ENCODE results near the gene REN. TPM values are rescaled to one million over a fixed set of nuclear protein-coding genes. Genes with fewer than 3 reads are reported as not detected.

Gene REN
- total and polyA plus RNA-seq, 2 of the 13 experiments (the other 11 are each of a cell fraction or from before 2014, with no cell fraction given) = not detected

DNA sequence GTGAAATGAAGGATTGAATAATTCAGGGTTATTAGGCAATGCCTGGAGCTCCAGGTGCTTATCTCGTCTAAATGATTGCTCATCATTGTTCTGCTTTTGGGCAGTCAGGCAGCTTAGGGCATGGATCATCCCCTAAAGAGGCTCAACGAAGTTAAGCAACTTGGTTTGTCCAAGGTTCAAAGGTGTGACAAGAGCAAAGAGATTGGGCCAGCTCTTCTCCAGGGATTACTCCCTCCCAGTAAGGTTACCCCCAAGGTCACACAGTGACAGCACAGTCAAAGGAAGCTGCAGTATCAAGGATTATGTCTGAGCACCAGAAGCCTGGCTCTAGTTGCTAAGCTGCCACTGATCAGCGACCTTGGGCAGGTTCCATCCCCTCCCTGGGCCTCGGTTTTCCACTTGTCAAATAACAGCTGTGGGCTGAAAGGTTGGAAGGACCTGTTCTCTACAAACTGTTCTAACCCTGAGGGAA is 21.1 kb downstream of the REN start (continued):
- peak; percentile 52; the same call in 1 of the 2 replicates for TF ChIP-seq SP5 (CRISPR knock-in tag; IDR thresholded peaks at IDR 0.05; ENCODE audit: borderline replicate concordance, low read depth)
- TF ChIP-seq, protein P1, sequence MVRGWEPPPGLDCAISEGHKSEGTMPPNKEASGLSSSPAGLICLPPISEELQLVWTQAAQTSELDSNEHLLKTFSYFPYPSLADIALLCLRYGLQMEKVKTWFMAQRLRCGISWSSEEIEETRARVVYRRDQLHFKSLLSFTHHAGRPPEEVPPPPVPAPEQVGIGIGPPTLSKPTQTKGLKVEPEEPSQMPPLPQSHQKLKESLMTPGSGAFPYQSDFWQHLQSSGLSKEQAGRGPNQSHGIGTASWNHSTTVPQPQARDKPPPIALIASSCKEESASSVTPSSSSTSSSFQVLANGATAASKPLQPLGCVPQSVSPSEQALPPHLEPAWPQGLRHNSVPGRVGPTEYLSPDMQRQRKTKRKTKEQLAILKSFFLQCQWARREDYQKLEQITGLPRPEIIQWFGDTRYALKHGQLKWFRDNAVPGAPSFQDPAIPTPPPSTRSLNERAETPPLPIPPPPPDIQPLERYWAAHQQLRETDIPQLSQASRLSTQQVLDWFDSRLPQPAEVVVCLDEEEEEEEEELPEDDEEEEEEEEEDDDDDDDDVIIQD (CRISPR knock-in tag; IDR thresholded peaks at IDR 0.05; ENCODE audit: low read depth) = peak; percentile 58; the same call in 1 of the 2 replicates
- TF ChIP-seq, protein P2, sequence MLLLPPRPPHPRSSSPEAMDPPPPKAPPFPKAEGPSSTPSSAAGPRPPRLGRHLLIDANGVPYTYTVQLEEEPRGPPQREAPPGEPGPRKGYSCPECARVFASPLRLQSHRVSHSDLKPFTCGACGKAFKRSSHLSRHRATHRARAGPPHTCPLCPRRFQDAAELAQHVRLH (CRISPR knock-in tag; IDR thresholded peaks at IDR 0.05; ENCODE audit: borderline replicate concordance, low read depth) = no peak; the same call in 1 of the 2 replicates
- TF ChIP-seq SKI (IDR thresholded peaks at IDR 0.05; ENCODE audit: partially characterized antibody) = peak; percentile 51
- no peak for TF ChIP-seq TEAD2 (CRISPR knock-in tag; IDR thresholded peaks at IDR 0.05)
- peak; percentile 56; the same call in 1 of the 2 replicates for TF ChIP-seq DMAP1 (CRISPR knock-in tag; IDR thresholded peaks at IDR 0.05)
- no peak for TF ChIP-seq ZKSCAN5 (CRISPR knock-in tag; IDR thresholded peaks at IDR 0.05)
- no peak for TF ChIP-seq RAD51 (IDR thresholded peaks at IDR 0.05; ENCODE audit: borderline replicate concordance)
- 0 out of 2 replicates have a peak, but pooled peaks have one; percentile 26 for TF ChIP-seq ZNF878 (CRISPR knock-in tag; IDR thresholded peaks at IDR 0.05)
- no peak for TF ChIP-seq U2AF2 (IDR thresholded peaks at IDR 0.05; ENCODE audit: low read depth, low read length)
- TF ChIP-seq, protein P3, sequence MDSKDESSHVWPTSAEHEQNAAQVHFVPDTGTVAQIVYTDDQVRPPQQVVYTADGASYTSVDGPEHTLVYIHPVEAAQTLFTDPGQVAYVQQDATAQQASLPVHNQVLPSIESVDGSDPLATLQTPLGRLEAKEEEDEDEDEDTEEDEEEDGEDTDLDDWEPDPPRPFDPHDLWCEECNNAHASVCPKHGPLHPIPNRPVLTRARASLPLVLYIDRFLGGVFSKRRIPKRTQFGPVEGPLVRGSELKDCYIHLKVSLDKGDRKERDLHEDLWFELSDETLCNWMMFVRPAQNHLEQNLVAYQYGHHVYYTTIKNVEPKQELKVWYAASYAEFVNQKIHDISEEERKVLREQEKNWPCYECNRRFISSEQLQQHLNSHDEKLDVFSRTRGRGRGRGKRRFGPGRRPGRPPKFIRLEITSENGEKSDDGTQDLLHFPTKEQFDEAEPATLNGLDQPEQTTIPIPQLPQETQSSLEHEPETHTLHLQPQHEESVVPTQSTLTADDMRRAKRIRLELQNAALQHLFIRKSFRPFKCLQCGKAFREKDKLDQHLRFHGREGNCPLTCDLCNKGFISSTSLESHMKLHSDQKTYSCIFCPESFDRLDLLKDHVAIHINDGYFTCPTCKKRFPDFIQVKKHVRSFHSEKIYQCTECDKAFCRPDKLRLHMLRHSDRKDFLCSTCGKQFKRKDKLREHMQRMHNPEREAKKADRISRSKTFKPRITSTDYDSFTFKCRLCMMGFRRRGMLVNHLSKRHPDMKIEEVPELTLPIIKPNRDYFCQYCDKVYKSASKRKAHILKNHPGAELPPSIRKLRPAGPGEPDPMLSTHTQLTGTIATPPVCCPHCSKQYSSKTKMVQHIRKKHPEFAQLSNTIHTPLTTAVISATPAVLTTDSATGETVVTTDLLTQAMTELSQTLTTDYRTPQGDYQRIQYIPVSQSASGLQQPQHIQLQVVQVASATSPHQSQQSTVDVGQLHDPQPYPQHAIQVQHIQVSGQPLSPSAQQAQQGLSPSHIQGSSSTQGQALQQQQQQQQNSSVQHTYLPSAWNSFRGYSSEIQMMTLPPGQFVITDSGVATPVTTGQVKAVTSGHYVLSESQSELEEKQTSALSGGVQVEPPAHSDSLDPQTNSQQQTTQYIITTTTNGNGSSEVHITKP (CRISPR knock-in tag; IDR thresholded peaks at IDR 0.05; ENCODE audit: low read depth) = peak; percentile 72; the same call in 1 of the 2 replicates
- peak; percentile 83 for TF ChIP-seq RXRB (CRISPR knock-in tag; IDR thresholded peaks at IDR 0.05; ENCODE audit: borderline replicate concordance)
- TF ChIP-seq MTA3 (CRISPR knock-in tag; IDR thresholded peaks at IDR 0.05) = no peak
- no peak for TF ChIP-seq RFXAP (CRISPR knock-in tag; IDR thresholded peaks at IDR 0.05; ENCODE audit: borderline replicate concordance)
- TF ChIP-seq ZFAT (CRISPR knock-in tag; conservative IDR thresholded peaks at IDR 0.05) = no peak
- peak; percentile 54; the same call in 1 of the 2 replicates for TF ChIP-seq TBX3 (IDR thresholded peaks at IDR 0.05; ENCODE audit: borderline replicate concordance)
- TF ChIP-seq, protein P4, sequence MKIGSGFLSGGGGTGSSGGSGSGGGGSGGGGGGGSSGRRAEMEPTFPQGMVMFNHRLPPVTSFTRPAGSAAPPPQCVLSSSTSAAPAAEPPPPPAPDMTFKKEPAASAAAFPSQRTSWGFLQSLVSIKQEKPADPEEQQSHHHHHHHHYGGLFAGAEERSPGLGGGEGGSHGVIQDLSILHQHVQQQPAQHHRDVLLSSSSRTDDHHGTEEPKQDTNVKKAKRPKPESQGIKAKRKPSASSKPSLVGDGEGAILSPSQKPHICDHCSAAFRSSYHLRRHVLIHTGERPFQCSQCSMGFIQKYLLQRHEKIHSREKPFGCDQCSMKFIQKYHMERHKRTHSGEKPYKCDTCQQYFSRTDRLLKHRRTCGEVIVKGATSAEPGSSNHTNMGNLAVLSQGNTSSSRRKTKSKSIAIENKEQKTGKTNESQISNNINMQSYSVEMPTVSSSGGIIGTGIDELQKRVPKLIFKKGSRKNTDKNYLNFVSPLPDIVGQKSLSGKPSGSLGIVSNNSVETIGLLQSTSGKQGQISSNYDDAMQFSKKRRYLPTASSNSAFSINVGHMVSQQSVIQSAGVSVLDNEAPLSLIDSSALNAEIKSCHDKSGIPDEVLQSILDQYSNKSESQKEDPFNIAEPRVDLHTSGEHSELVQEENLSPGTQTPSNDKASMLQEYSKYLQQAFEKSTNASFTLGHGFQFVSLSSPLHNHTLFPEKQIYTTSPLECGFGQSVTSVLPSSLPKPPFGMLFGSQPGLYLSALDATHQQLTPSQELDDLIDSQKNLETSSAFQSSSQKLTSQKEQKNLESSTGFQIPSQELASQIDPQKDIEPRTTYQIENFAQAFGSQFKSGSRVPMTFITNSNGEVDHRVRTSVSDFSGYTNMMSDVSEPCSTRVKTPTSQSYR (CRISPR knock-in tag; IDR thresholded peaks at IDR 0.05; ENCODE audit: borderline replicate concordance) = peak; percentile 11; the same call in 1 of the 2 replicates
- TF ChIP-seq ZC3H4 (CRISPR knock-in tag; IDR thresholded peaks at IDR 0.05; ENCODE audit: borderline replicate concordance) = no peak
- no peak for TF ChIP-seq SUZ12 (IDR thresholded peaks at IDR 0.05; ENCODE audit: low read depth, low read length)
- TF ChIP-seq HNRNPL (IDR thresholded peaks at IDR 0.05; ENCODE audit: low read depth, low read length) = no peak
- TF ChIP-seq ZNF260 (CRISPR knock-in tag; IDR thresholded peaks at IDR 0.05; ENCODE audit: borderline replicate concordance, low read depth) = no peak
- TF ChIP-seq DPF2 (CRISPR knock-in tag; IDR thresholded peaks at IDR 0.05; ENCODE audit: borderline replicate concordance, low read depth) = peak; percentile 74
- TF ChIP-seq ZNF501 (CRISPR knock-in tag; IDR thresholded peaks at IDR 0.05) = no peak

All from HepG2 (cell line).